ENCODE measurements around the gene CDC42EP4. TPM values are rescaled to one million over a fixed set of nuclear protein-coding genes. Genes with fewer than 3 reads are reported as not detected.
"Not testable (repeated sequence)": the region's sequence is repeated elsewhere in the genome, so short reads cannot be mapped to it uniquely, and the experiment has no call there.

Gene CDC42EP4
- total RNA-seq, 1 donor from 2014 or later = 22.9 TPM

- Mint-ChIP-seq H3K27ac (ENCODE audit: unreplicated experiment) (peak overlapping the region; percentile 89), H3K4me3 (ENCODE audit: unreplicated experiment) (peak overlapping the region; percentile 97), H3K9me3 (ENCODE audit: unreplicated experiment) (no peaks in the 10 kb centered on the region), H3K36me3 (ENCODE audit: low read depth, unreplicated experiment) (no peaks in the 10 kb centered on the region), H3K27me3 (ENCODE audit: unreplicated experiment) (peaks cover 11% of the 10 kb centered on the region), H3K4me1 (ENCODE audit: unreplicated experiment) (peaks cover 36% of the 10 kb centered on the region)
- DNase-seq (ENCODE audit: low spot score) = peak; percentile 16
- TF ChIP-seq CTCF (IDR thresholded peaks at IDR 0.05; ENCODE audit: unreplicated experiment) = no peak
Measured at GRCh38 chr17:73309727-73310596, 1.8 kb downstream of the CDC42EP4 start.

GRCh38 chr17:73308959-73309358 lies 2.8 kb downstream of the CDC42EP4 start:
- Mint-ChIP-seq H3K4me1 (ENCODE audit: unreplicated experiment) (peaks cover 44% of the 10 kb centered on the region), H3K27me3 (ENCODE audit: unreplicated experiment) (peaks cover 11% of the 10 kb centered on the region)
- DNase-seq (ENCODE audit: low spot score); H3K36me3 Mint-ChIP-seq (ENCODE audit: low read depth, unreplicated experiment); H3K27ac Mint-ChIP-seq (ENCODE audit: unreplicated experiment); H3K9me3 Mint-ChIP-seq (ENCODE audit: unreplicated experiment); H3K4me3 Mint-ChIP-seq (ENCODE audit: unreplicated experiment): not testable (repeated sequence)

GRCh38 chr17:73308017-73308823 lies 3.6 kb downstream of the CDC42EP4 start:
- no peak for DNase-seq (ENCODE audit: low spot score)
- peaks cover 40% of the 10 kb centered on the region for H3K4me1 Mint-ChIP-seq (ENCODE audit: unreplicated experiment)
- H3K4me3 Mint-ChIP-seq (ENCODE audit: unreplicated experiment) = no peak overlapping the region
- no peak for TF ChIP-seq CTCF (IDR thresholded peaks at IDR 0.05; ENCODE audit: unreplicated experiment)
- peaks cover 9% of the 10 kb centered on the region for H3K27me3 Mint-ChIP-seq (ENCODE audit: unreplicated experiment)
- H3K27ac Mint-ChIP-seq (ENCODE audit: unreplicated experiment) = no peak overlapping the region
- no peaks in the 10 kb centered on the region for H3K9me3 Mint-ChIP-seq (ENCODE audit: unreplicated experiment)
- no peaks in the 10 kb centered on the region for H3K36me3 Mint-ChIP-seq (ENCODE audit: low read depth, unreplicated experiment)

GRCh38 chr17:73307130-73307529 lies 4.7 kb downstream of the CDC42EP4 start:
- Mint-ChIP-seq H3K9me3 (ENCODE audit: unreplicated experiment) (no peaks in the 10 kb centered on the region), H3K4me1 (ENCODE audit: unreplicated experiment) (peaks cover 34% of the 10 kb centered on the region), H3K27ac (ENCODE audit: unreplicated experiment) (no peak overlapping the region), H3K36me3 (ENCODE audit: low read depth, unreplicated experiment) (no peaks in the 10 kb centered on the region), H3K4me3 (ENCODE audit: unreplicated experiment) (no peak overlapping the region), H3K27me3 (ENCODE audit: unreplicated experiment) (peaks cover 9% of the 10 kb centered on the region)
- TF ChIP-seq CTCF (IDR thresholded peaks at IDR 0.05; ENCODE audit: unreplicated experiment) = no peak
- DNase-seq (ENCODE audit: low spot score) = no peak

- no peak overlapping the region for H3K27ac Mint-ChIP-seq (ENCODE audit: unreplicated experiment)
- DNase-seq (ENCODE audit: low spot score) = no peak
Measured at GRCh38 chr17:73305845-73306836, 5.7 kb downstream of the CDC42EP4 start.

More at GRCh38 chr17:73305845-73306836, 5.7 kb downstream of the CDC42EP4 start:
- no peak for TF ChIP-seq CTCF (IDR thresholded peaks at IDR 0.05; ENCODE audit: unreplicated experiment)
- H3K4me1 Mint-ChIP-seq (ENCODE audit: unreplicated experiment) = peaks cover 34% of the 10 kb centered on the region
- H3K9me3 Mint-ChIP-seq (ENCODE audit: unreplicated experiment) = no peaks in the 10 kb centered on the region
- H3K36me3 Mint-ChIP-seq (ENCODE audit: low read depth, unreplicated experiment) = no peaks in the 10 kb centered on the region
- no peak overlapping the region for H3K4me3 Mint-ChIP-seq (ENCODE audit: unreplicated experiment)
- H3K27me3 Mint-ChIP-seq (ENCODE audit: unreplicated experiment) = peaks cover 9% of the 10 kb centered on the region
